Right lobe of liver (tissue), 4 donors: ENCODE results near the gene TMEM170B.

Source experiments
- CTCF ChIP-seq, 4 donors: fragments of 200-600 bp in 3 of 4; fragments of 450-650 bp in 1 of 4; IDR thresholded peaks; one replicate each; pipeline versions ENCODE4 v1.5.1 to v1.8.0; 2016 to 2022; ENCODE audit warnings: antibody characterized with exemption in 4 of 4, mild to moderate bottlenecking in 2 of 4
- POLR2A ChIP-seq: fragments of 450-650 bp; IDR thresholded peaks from one replicate; pipeline ENCODE4 v1.6.1; 2017; ENCODE audit warnings: antibody characterized with exemption, mild to moderate bottlenecking
- donor health status: DM: no; HTN: no; CAD: no.
- donor health status: DM: no; HTN: no; CAD: no.
- donor health status: DM: no; HTN: yes; CAD: no.

- TF ChIP-seq CTCF (IDR thresholded peaks at IDR 0.05) (no peak), POLR2A (no peak)
Observed at GRCh38 chr6:11606332-11606731, 68.8 kb downstream of the TMEM170B start.
